Ramos (cell line): ENCODE measurements around the gene TM2D3.
"Not testable (repeated sequence)": the region's sequence is repeated elsewhere in the genome, so short reads cannot be mapped to it uniquely, and the experiment has no call there.

Source experiments
- in situ Hi-C: fragments of 300-500 bp; cut with MboI; formaldehyde crosslinking; loops from one replicate; pipeline ENCODE4 v1.14.3; 2022; ENCODE audit warnings: low sequenced_read_pairs; ENCODE audit not compliant: unreplicated experiment

TM2D3 gene

DNA sequence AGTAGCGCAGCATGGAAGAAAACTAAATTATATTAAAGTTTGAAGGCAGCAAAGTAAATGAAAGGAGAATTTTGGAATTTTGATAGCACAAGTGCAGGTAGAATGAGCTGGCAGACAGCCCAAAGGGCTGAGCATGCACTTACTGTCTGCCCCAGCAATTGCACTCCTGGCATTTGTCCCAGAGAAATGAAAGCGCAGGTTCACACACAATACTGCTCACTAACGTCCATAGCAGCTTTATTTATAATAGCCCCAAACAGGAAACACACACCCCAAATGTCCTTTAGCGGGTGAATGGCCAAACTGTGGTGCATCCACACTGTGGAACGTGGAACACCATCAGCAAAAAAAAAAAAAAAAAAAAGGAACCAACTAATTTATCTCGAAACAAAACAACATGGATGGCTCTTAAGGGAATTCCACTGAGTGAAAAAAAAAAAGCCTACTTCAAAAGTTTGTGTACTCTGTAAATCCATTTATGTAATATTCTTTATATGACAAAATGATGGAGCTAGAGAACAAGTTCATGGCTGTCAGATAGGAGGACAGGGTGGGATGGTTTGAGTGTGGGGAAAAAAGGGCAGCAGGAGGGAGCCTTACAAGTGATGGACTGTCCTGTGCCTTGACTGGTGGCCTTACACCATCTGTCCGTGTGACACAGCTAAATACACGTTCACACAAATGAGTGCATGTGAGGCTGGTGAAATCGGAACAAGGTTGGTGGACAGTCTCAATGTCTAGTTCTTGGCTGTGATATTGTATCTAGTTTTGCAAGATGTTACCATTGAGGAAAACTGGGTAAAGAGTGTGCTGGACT lies 6.0 kb upstream of the TM2D3 start:
- in situ Hi-C loops, result no loop called here

DNA sequence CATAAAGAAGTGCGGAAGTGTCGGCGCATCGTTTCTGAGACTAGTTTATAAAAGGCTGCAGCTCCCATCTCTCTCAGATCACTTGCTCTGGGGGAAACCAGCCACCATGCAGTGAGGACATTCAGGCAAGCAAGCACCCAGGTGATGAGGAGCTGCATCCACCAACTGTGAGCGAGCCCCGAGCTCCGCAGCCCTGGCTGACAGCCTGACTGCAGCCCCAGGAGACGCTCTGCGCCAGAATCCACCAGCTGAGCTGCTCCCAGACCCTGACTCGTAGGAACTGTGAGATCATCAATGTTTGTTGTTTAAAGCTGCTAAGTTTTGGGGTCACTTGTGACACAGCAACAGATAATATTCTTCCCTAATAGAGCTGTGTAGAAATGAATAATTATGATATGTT lies 5.0 kb upstream of the TM2D3 start:
- in situ Hi-C loops, result no loop called here

DNA sequence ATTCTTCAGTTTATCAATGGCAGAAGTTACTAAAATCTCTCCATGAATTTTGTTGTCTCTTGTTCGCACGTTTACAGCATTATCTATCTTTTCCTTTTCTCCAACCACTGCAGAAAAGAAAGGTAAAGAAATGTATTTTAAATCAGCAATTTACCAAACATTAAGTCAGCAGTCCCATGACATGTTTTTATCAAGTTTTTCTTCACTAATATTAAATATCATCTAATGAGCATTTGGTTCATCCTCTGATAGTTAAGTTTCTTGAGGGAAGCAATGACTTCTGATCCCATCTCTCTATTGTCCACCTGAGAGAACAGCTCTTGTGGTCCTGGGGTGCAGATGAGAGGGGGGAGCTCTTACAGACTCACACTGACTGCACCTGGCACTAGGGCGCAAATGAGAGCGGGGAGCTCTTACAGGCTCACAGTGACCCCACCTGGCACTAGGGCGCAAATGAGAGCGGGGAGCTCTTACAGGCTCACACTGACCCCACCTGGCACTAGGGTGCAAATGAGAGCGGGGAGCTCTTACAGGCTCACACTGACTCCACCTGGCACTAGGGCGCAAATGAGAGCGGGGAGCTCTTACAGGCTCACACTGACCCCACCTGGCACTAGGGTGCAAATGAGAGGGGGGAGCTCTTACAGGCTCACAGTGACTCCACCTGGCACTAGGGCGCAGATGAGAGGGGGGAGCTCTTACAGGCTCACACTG lies 2.6 kb upstream of the TM2D3 start:
- in situ Hi-C loops, result not testable (repeated sequence)

DNA sequence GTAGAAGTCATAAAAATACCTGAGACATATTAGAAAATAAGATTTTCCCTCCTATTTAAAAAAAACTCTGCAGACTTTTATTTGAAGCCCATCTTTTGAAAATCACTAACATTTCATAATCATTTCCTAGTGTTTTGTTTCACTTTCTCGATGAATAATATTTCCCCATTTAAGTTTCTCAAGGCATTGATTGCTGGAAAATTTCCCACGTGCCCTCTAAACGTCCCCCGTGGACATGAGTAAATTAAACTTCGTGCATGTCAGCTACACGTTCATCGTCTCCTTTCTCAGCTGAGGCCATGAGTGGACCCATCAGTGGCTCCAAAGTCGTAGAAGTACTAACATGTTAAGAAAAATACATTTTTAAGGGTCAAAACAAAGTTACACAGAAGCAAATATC lies 2.0 kb upstream of the TM2D3 start:
- in situ Hi-C loops, result no loop called here

DNA sequence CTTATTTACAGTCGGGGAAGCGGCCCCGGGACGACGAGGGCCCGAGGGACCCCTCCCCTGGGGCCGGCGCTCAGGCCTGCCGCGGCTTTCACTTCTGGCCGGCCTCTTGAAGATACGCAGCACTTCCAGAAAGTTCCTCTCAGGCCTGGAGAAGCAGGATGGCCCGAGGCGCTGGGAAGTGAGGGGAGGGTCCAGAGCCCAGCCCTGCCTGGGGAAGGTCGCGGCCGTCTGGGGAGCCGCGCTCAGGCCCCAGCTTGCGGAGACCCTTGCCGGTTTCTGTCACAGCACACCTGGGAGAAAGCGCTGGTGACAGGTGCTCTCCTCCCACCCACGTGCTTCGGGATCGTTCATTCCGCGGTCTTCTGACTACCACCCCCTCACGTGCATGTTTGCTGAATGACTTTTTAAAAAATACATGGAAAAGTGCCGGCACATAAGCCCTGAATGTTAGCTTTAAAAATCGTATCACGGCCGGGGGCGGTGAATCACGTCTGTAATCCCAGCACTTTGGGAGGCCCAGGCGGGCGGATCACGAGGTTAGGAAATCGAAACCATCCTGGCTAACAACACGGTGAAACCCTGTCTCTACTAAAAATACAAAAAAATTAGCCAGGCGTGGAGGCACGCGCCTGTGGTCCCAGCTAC lies 727 bp upstream of the TM2D3 start:
- in situ Hi-C loops, result no loop called here

DNA sequence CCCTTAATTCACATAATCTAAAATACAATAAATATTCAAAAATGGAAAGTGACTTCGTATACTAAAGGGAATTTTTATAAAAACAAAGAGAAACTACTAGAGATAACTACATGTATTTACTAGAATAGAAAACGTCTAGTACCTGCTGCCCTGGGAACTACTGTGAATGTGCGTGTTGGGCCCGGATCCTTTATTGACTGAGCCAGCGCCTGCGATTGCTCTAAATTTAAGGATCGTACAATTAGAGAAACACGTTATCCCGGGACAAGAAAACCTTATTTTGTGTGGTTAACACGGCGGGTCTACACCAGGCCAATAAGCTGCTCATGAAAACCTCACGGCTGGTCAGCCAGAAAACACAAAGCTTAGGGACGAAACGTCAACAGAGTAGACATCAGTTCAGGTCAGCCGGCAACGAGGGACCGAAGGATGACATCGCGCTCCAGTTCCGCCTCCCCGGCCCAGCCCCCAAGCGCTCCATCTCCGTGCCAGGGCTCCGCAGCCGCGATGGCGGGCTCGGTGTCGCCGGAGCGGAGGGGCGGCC lies 555 bp downstream of the TM2D3 start:
- in situ Hi-C loops, result no loop called here

DNA sequence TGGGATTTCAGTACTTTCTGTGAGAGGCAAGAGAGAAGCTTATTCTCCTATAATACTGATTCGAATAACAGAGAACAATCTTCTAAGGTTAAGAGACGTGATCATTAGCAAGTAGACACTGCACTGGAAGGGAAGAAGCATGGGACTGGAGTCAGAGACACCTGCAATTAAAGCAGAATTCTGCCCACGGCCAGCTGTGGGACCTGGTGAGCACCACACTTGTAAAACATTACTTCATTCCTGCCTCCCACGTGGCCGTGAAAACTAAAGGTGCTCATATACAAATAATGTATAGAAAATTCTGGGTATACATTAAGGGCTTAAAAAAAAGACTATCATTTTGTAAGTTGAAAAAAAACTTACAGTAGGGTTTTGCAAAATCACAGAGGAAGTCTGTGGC lies 2.0 kb downstream of the TM2D3 start:
- in situ Hi-C loops, result no loop called here

DNA sequence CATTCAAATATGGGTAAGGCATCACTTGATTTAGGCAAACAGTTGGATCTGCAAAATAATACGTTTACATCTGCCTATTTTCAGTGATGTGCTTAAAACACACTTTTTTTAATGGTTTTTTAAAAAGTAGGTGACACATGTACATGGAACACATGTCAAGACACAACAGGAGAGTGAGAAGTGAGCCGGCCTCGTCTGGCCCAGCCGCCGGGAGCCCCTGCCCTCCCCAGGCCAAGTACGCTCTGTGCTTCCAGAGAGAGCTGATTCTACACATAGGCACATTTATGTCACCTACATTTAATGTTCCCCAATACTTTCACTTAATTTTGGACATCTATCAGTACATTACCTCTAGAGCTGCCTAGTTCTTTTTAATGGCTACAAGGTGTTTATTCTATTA lies 3.8 kb downstream of the TM2D3 start:
- in situ Hi-C loops, result no loop called here

DNA sequence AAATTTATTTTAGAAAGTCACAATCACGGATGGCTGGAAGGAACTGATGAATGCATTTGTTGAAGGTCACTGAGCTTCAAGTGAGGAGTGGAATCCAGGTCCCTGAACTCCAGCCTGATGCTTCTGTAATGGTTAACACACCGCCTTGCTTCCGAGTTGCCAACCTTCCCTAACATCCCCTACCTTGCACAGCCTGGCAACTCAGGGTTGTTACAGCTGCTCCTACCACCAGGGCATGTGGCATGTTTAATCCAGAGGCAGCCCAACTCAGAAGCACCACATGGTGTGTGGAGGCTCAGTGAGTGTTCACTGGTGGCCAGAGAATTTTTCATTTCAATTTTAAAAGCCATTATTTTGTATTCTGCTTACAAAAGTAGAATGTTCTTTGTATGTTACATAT lies 4.9 kb downstream of the TM2D3 start:
- in situ Hi-C loops, result no loop called here

DNA sequence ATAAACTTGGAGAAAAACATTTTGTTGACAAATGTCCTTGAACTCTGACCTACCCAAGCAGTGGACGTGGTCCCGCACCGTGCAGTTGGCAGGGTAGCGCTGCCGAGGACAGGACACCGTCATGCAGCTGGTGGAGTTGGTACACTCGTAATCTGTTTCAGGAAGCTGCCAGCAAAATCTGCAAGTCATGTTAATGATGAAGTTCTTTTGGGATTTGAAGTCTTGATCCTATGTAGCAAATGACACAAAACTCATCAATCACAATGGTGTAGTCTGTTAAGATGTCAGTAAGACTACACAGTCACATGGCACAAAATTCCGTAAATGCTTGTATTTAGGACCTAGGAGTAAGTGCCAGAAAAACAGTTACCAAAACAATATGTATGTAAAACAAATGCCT lies 5.5 kb downstream of the TM2D3 start:
- in situ Hi-C loops, result no loop called here

DNA sequence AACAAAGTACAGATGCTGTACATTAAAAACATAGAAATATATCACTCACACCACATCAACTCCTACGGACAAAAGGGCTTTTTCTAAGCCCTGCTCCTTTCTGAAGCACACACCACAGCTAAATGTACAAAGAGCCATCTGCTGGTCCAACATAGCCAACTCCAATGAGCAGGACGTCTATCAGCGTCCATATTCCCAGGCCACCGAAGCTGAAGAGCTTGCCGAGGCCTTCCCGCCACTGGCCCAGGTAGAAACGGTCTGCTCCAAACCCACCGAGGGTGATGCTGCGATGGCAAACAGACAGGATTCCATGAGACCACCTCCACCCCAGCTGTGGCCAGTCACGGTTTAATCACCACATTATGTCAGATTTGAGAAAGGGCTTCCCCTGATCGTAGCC lies 9.8 kb downstream of the TM2D3 start:
- in situ Hi-C loops, result loop anchor here (5.0 kb wide), 1 partner anchor 350 kb away; no protein-coding TSS in a partner anchor

DNA sequence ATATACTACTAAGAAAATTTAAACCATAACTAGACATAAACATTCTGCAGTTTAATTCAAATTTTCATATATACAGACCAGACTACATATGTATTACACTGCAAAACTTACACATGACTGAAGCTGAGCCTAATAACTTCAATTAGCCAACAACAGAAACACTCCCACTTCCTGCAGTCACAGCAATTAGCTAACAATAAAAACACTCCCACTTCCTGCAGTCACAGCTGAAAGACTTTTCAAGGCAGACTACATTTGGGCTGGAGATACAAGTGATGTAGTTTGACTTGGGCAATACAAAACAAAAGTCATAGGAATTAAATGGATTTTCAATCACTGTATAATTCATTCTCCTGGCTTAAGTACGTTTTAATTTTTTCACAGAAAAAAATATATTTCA lies 10.3 kb downstream of the TM2D3 start:
- in situ Hi-C loops, result loop anchor here (5.0 kb wide), 1 partner anchor 350 kb away; no protein-coding TSS in a partner anchor

DNA sequence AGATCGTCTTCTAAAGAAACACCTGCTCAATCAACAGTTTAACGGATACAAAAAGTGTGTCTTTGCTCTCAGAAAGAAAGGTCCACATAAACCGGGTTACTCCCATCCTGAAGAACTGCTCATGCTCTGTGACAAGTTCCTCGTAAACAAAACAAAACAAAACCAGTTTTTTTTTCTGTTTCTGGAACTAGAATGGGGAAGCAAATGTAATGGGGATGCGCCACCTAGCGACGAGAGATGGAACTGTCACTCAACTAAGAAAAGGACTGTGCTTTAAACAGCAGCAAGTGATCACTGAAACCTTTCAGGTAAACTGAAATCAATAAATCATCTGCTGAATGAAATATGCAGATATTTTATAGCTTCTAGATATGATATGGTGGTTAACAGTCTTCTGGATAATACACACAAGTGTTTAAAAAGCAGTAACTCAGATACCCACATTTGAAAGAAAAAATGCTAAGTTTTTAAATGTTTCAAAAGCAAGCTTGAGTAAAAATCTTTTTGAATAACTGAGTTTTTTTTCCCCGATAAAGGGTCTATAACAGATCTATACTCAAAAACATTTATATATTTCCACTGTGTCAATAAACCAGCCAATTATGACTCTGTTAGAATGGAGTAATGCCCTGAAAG lies 10.9 kb downstream of the TM2D3 start:
- in situ Hi-C loops, result loop anchor here (5.0 kb wide), 1 partner anchor 349 kb away; no protein-coding TSS in a partner anchor

DNA sequence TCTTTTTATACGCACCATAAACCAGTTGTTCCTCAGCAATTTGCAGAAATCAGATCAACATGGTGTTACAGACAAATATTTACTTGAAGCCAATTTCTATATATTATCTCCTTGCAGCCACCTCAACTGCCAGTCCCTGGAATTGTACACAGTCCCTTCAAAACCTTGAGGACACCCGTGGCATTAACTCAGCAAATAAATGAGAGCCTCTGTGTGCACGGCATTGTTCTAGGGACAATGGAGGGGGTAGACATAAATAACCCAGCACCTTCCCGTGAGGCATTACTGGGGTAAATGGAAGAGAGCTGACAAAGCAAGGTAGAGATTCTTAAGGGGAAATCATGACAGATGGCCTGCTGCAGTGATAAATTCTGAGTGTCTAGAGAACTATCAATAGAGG lies 12.5 kb downstream of the TM2D3 start:
- in situ Hi-C loops, result loop anchor here (5.0 kb wide), 1 partner anchor 347 kb away; no protein-coding TSS in a partner anchor

DNA sequence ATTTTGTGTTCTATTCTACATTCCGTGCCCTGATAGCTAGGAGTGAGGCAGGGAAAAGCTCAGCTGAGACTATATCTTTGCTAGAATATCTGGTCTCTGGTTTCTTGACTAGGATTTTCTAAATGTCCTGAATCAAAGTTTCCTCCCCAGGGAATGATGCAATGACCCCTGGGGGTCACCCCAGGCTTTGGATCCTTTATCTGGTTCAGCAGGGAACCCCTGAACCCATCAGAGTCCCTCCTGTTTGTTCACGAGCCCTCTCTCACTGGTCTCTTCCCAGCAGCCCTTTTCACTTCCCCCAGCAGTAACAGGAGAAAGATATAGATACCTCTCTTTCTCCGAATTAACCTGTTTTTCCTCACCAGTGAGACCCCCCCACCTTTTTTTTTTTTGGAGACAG lies 14.3 kb downstream of the TM2D3 start:
- in situ Hi-C loops, result no loop called here

DNA sequence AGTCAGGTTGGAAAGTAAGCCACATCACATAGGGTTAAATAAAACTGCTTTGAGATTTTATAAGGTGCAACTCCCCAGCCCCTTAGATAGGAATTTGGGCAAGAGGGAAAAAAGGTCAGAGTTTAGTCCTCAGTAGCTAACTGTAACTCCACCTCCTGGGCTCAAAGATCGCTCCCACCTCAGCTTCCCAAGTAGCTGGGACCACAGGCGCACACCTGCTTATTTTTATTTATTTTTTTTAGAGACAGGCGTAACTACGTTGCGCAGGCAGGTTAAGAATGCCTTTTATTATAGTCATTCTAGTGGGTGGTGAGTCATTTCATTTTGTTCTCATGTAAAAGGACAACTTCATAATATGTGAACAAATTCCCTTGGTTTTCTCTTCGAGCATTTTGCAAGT lies 14.7 kb downstream of the TM2D3 start:
- in situ Hi-C loops, result no loop called here

DNA sequence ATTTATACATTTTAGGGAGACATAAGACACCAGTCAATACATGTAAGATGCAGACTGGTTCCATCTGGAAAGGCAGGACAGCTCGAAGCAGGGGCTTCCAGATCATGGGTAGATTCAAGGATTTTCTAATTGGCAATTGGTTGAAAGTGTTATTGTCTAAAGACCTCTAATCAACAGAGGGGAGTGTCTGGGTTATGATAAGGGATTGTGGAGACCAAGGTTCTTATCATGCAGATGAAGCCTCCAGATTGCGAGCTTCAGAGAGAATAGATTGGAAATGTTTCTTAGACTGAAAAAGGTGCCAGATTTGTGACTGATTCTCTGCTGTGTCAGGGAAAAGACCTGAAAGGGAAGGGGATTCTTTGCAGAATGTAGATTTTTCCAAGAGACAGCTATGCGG lies 15.1 kb downstream of the TM2D3 start:
- in situ Hi-C loops, result no loop called here

DNA sequence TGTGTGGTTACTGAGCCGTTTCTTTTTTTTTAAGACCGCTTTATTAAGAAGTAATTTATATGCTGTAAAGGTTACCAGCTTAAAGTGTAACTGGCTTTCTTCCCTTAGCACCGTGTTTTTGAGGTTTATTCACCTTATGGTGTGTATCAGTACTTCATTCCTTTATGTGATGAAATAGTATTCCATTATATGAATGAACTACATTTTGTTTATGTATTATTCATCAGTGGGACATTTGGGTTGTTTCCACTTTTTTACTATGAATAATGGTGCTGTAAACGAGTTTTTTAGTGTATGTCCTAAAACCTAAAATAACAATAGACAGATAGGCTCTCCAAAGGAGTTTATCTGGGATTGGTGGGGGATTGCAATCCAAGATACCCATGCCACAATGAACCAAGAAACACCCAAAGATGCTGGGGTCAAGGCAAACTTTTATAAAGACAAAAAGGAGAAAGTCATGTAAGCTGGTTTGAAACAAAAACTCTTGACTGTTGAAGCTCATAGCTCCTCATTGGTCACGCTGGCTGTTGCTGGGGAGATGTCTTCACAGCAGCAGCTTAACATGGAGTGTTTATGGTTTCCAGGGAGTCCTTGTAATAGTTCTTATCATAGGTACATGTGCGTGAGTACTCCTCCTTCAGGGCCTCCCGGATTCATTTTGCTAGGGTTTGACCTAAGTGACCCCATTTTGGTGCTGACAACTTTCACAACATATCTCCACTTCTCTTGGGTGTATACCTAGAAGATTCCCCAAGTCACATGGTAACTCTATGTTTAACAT lies 16.0 kb downstream of the TM2D3 start:
- in situ Hi-C loops, result no loop called here

DNA sequence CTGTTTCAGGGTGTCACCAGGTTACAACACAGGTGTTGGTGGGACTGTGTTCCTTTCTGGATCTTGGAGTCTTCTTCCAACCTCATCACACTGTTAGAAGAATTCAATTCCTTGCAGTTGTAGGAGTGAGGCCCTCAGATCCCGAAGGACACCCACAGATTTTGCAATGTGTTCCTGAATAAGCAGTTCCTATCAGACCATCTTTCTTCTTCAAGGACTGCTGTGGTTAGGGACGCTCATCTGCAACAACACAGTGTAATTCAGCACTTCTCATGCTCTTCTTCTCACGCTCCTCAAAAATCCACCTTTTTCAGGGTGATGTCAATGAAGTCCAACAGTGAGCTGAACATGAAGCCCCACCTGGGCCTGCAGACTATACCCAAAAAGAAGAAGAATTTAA lies 18.8 kb downstream of the TM2D3 start:
- in situ Hi-C loops, result no loop called here

DNA sequence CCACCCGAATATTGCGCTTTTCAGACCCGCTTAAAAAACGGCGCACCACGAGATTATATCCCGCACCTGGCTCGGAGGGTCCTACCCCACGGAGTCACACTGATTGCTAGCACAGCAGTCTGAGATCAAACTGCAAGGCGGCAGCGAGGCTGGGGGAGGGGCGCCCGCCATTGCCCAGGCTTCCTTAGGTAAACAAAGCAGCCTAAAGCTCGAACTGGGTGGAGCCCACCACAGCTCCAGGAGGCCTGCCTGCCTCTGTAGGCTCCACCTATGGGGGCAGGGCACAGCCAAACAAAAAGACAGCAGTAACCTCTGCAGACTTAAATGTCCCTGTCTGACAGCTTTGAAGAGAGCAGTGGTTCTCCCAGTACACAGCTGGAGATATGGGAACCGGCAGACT lies 25.5 kb downstream of the TM2D3 start:
- in situ Hi-C loops, result not testable (repeated sequence)
